Immature natural killer cell (primary cell): Measurements from ENCODE around the gene KIF16B. TPM values are rescaled to one million over a fixed set of nuclear protein-coding genes. Genes with fewer than 3 reads are reported as not detected.
"Not testable (repeated sequence)": the region's sequence is repeated elsewhere in the genome, so short reads cannot be mapped to it uniquely, and the experiment has no call there.

ENCODE experiments used
- DNase-seq, 3 donors: peaks; one replicate each; pipeline ENCODE4 v3.0.0; 2022; ENCODE audit warnings: mixed read lengths in 1 of 3
- H3K27ac Mint-ChIP-seq, 6 donors: one replicate each; pipeline ENCODE4 v1.8.0; 2020; ENCODE audit warnings: mixed read lengths in 6 of 6, mild to moderate bottlenecking in 5 of 6, inconsistent platforms in 4 of 6, moderate library complexity in 3 of 6
- H3K27me3 Mint-ChIP-seq, 3 donors: one replicate each; pipeline ENCODE4 v1.8.0; 2020 to 2021; ENCODE audit warnings: low read depth in 3 of 3, mild to moderate bottlenecking in 3 of 3, mixed read lengths in 3 of 3, moderate library complexity in 3 of 3, inconsistent platforms in 1 of 3
- H3K36me3 Mint-ChIP-seq, 3 donors: one replicate each; pipeline ENCODE4 v1.8.0; 2020; ENCODE audit warnings: mixed read lengths in 3 of 3, inconsistent platforms in 2 of 3, mild to moderate bottlenecking in 2 of 3
- H3K4me1 Mint-ChIP-seq, 2 donors: one replicate each; pipeline ENCODE4 v1.8.0; 2020; ENCODE audit warnings: inconsistent platforms in 2 of 2, mild to moderate bottlenecking in 2 of 2, mixed read lengths in 2 of 2, moderate library complexity in 1 of 2
- H3K4me3 Mint-ChIP-seq, 5 donors: one replicate each; pipeline ENCODE4 v1.8.0; 2020; ENCODE audit warnings: mild to moderate bottlenecking in 5 of 5, mixed read lengths in 5 of 5, inconsistent platforms in 3 of 5, moderate library complexity in 3 of 5
- H3K9me3 Mint-ChIP-seq, 6 donors: one replicate each; pipeline ENCODE4 v1.8.0; 2020; ENCODE audit warnings: mild to moderate bottlenecking in 6 of 6, mixed read lengths in 6 of 6, inconsistent platforms in 4 of 6, moderate library complexity in 3 of 6
- polyA plus RNA-seq, 3 donors: library from polyadenylated mRNA; unstranded; fragments of 300-500 nt; fragmentation: Illumina TruSeq; gene quantifications; one replicate each; pipeline ENCODE4 v1.2.3, GENCODE V29; 2021

The KIF16B gene
- polyA plus RNA-seq, 3 donors from 2014 or later, result 0.59 to 5.4 (median 1.1) TPM

DNA sequence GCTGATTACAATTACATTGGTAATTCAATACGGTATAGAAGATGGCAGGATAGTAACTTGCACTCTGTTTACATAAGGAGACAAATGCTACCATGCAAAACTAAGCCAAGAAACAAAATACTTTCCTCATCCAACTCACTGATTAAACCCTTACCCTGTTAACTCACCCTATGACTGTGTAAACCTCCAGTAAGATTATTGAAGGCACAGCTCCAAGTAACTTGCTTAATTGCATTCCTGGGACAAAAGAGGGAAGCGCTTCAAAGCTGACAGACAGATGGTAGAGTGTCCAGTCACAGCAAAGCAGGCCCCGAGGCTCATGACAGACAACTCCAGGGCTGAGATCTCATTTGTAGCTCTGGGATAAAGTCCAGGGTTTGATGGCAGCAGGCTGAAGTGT, 6.9 kb upstream of the KIF16B start:
- DNase-seq, result no peak
- peaks cover 0 to 4% (median 4%) of the 10 kb centered on the region in 3 donors for H3K27me3 Mint-ChIP-seq
- peaks cover 4 to 5% of the 10 kb centered on the region in 2 donors for H3K4me1 Mint-ChIP-seq
- H3K4me3 Mint-ChIP-seq, result no peak overlapping the region
- H3K9me3 Mint-ChIP-seq, result no peaks in the 10 kb centered on the region
- H3K36me3 Mint-ChIP-seq, result no peaks in the 10 kb centered on the region
- no peak overlapping the region for H3K27ac Mint-ChIP-seq

DNA sequence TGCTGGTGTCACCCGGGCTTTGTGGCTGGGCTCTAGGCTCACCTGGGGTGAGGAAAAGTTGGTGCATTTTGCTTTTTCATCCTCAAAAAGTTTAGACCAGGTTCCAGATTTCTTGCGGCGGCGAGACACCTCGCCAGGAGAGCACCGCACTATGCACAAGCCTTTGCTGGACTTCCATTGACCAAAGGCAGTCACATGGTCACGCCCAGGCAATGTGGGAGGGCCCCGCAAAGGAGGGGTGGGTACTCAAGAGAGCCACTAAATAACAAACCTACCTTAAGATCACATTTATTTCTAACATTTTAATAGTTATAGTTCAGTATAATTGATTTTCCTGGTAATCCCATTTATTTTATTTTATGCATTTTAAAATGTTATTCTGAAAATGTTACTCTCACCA, 3.0 kb upstream of the KIF16B start:
- no peaks in the 10 kb centered on the region for H3K9me3 Mint-ChIP-seq
- H3K4me1 Mint-ChIP-seq, result peaks cover 34 to 39% of the 10 kb centered on the region in 2 donors
- H3K27me3 Mint-ChIP-seq, result peaks cover 2 to 11% (median 7%) of the 10 kb centered on the region in 3 donors
- H3K27ac Mint-ChIP-seq, result no peak overlapping the region
- no peak for DNase-seq
- H3K4me3 Mint-ChIP-seq, result no peak overlapping the region
- no peaks in the 10 kb centered on the region for H3K36me3 Mint-ChIP-seq

DNA sequence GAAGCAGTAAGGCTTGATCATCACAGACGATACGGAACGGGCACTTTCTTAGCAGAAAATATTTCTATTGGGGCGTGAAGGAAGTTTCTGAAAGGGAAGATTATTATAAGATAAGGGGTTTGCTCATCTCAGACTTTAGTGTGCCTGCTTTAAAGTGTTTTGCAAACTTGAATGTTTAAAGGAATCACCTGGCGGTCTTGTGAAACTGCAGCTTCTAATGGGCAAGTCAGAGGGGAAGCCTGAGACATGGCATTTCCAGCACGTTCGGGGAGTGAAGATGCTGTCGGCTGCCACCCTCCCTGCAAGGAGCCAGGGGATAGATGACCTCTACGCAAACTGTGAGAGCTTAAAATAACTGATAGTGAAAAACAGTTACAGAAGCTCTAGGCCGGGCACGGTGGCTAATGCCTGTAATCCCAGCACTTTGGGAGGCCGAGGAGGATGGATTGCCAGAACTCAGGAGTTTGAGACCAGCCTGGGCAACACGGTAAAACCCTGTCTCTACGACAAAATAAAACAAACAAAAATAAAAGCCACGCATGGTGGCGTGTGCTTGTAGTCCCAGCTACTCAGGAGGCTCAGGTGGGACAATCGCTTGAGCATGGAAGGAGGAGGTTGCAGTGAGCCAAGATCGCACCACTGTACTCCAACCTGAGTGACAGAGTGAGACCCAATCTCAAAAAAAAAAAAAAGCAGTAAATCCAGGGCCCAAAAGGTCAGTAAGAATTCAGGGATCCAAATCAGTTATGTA, 2.3 kb upstream of the KIF16B start:
- peak overlapping the region; percentile 36 to 77 (median 66) for H3K27ac Mint-ChIP-seq
- no peak for DNase-seq
- peaks cover 2 to 11% (median 5%) of the 10 kb centered on the region in 3 donors for H3K27me3 Mint-ChIP-seq
- peaks cover 41 to 45% of the 10 kb centered on the region in 2 donors for H3K4me1 Mint-ChIP-seq
- peak overlapping the region; percentile 85 to 91 (median 91) for H3K4me3 Mint-ChIP-seq
- H3K36me3 Mint-ChIP-seq, result no peaks in the 10 kb centered on the region
- no peaks in the 10 kb centered on the region for H3K9me3 Mint-ChIP-seq

DNA sequence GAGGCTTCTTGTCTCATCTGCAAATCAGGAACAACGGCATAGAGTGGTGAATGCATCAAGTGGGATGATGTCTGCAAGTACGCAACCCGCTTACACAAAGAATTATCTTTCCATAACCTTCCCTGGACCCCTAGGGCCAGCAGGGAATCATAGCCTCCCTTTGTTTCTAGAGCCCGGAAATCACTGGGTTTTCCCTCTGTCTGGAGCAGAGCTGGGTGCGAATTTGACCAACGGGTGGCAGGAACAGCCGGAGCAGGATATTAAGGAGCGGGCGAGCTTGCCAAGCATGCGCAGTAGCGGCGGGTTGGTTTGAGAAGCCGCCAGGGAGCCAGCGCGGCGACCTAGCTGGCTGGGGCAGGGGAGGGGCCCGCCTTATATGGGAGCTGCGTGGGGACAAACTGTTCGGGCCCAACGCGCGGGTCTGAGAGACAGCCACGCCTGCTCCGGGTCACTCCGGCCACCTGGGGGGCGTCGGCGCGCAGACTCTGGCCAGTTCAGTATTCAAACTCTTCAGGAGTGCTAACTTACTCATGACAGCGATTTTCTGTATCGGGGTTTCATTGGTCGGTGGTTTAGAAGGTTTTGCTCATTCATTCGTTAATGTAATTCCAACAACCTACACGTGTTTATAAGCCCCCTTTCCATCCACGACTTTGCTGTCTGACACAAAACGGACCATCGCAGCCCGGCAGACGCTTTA, 1.6 kb upstream of the KIF16B start:
- Mint-ChIP-seq H3K36me3 (no peaks in the 10 kb centered on the region), H3K9me3 (no peaks in the 10 kb centered on the region), H3K27ac (peak overlapping the region; percentile 36 to 77 (median 66)), H3K4me1 (peaks cover 42 to 47% of the 10 kb centered on the region in 2 donors), H3K27me3 (peaks cover 2 to 9% (median 5%) of the 10 kb centered on the region in 3 donors), H3K4me3 (peak overlapping the region; percentile 85 to 91 (median 91))
- DNase-seq, result peak; percentile 67 to 72 (median 68)

DNA sequence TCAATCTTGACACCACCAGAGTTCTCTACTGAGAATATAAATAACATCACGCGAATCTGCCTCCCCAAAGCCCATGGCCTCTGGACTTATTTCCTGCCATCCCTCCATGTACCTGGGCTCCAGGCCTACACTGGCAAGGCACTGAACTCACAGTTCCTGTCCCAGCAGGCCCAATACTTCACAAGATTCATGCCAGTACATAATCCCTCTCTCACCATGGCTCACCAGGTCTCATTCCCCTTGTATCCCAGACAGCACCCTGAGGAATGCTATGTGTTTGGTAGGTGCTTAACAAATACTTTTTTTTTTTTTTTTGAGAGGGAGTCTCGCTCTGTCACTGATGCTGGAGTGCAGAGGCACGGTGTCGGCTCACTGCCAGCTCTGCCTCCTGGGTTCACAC, 1.9 kb downstream of the KIF16B start:
- H3K36me3 Mint-ChIP-seq, result no peaks in the 10 kb centered on the region
- peaks cover 2 to 7% (median 5%) of the 10 kb centered on the region in 3 donors for H3K27me3 Mint-ChIP-seq
- no peak overlapping the region for H3K4me3 Mint-ChIP-seq
- H3K27ac Mint-ChIP-seq, result no peak overlapping the region
- DNase-seq, result no peak
- peaks cover 42 to 47% of the 10 kb centered on the region in 2 donors for H3K4me1 Mint-ChIP-seq
- H3K9me3 Mint-ChIP-seq, result no peaks in the 10 kb centered on the region

DNA sequence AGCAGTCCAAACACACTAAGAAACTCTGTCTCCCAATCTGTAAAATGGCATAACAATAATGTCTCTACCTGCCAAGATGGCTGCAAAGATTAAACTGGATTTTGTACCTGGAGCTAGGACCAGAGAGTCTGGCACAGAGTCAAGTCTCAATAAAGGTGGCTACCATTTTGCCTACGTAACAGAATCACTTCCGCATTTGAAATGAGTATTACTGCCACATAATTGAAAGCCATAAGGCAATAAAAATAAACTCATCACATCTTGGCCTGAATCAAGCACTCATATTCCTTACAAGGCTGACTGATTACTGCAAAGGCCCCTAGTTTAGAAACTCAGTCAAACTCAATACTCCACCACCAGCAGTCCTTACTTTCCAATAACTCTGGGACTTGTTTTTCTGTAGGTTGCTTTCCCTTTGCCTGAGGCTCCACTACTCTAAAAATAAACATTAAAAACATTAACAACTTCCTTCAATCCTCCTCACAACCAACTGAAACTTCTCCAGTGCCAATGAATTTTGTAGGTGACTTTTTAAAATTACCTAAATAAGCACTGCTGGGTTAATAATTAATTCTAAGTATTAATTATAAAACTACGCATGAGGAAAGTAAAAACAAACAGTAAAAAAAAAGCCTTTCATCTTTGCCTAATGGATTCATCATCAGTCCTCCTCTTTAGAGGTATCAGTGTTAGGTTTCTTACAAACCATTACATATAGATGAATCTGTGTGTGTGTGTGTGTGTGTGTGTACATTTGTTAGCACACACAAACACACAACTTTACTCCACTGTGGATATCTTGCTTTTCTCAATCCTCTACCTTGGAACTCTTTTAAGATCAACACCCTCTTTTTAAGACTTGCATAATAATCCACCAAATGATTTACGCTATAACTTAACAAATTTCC, 3.7 kb downstream of the KIF16B start:
- no peaks in the 10 kb centered on the region for H3K9me3 Mint-ChIP-seq
- no peak overlapping the region for H3K27ac Mint-ChIP-seq
- peaks cover 35 to 36% of the 10 kb centered on the region in 2 donors for H3K4me1 Mint-ChIP-seq
- no peak overlapping the region for H3K4me3 Mint-ChIP-seq
- no peaks in the 10 kb centered on the region for H3K36me3 Mint-ChIP-seq
- DNase-seq, result no peak
- H3K27me3 Mint-ChIP-seq, result peaks cover 0 to 4% (median 3%) of the 10 kb centered on the region in 3 donors

DNA sequence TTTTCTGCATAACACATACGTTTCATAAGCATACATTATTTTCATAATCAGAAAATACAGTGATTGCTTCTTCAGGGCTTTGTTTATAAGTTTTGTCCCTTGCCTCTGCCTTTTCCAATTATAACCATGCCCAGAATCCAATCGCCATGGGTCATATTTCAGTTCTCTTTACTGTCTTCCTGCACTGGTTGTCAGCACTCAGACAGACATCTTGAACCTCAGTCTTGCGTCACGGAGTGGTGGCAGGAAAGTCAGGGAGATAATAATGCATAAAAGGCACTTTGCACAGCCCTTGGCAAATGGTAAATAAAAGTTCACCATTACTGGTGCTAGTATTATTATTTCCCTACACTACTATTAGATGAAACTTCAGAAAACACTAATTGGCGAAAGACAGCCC, 7.2 kb downstream of the KIF16B start:
- no peak overlapping the region for H3K4me3 Mint-ChIP-seq
- no peaks in the 10 kb centered on the region for H3K36me3 Mint-ChIP-seq
- H3K9me3 Mint-ChIP-seq, result no peaks in the 10 kb centered on the region
- H3K4me1 Mint-ChIP-seq, result peaks cover 11 to 13% of the 10 kb centered on the region in 2 donors
- DNase-seq, result no peak
- peaks cover 0 to 3% (median 0%) of the 10 kb centered on the region in 3 donors for H3K27me3 Mint-ChIP-seq
- no peak overlapping the region for H3K27ac Mint-ChIP-seq

DNA sequence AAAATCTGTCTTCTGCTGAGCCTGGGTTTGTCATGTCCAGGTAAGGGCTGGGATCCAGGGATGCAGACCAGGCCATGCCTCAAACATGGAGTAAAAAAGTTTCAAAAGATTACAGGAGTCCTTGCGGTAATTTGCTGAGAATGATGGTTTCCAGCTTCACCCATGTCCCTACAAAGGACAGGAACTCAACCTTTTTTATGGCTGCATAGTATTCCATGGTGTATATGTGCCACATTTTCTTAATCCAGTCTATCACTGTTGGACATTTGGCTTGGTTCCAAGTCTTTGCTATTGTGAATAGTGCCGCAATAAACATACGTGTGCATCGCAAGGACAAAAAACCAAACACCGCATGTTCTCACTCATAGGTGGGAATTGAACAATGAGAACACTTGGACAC, 9.2 kb downstream of the KIF16B start:
- H3K4me3 Mint-ChIP-seq, DNase-seq, H3K36me3 Mint-ChIP-seq: not testable (repeated sequence)

DNA sequence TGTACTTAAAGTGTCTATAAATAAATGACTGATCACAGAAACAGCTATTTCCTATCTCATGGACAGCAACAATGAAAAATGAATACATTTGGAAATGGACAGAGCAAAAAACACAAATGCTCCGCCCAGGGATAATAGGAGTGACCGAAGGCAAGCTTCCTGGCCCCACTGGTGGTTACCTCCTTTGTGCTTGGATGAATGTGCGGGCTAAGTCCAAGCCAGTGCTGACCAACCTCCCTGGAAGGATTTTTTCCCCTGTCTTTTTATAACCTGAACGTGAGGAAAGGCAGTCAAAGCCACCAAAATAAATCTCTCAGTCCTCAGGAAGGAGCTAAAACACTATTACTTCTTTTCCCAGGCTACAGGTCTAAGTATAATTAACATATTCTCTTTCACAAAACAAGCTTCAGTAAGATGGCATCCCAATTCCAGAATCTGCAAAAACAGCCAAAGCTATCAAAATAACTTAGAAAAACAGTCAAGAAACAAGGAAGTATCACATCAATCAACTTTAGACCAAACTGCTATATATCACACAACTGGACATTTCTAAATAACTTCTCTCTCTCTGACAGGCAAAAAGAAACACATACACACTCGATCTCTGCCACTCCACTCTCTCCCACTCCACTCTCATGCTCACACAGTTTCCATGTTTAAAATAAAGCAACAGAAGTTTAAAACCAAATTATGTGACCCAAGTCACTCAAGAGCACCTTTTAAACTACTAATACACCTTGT, 10.0 kb downstream of the KIF16B start:
- Mint-ChIP-seq H3K36me3 (peaks cover 0 to 4% (median 0%) of the 10 kb centered on the region in 3 donors), H3K27me3 (peaks cover 0 to 3% (median 0%) of the 10 kb centered on the region in 3 donors), H3K4me3 (no peak overlapping the region), H3K4me1 (peaks cover 6 to 8% of the 10 kb centered on the region in 2 donors), H3K27ac (no peak overlapping the region), H3K9me3 (no peaks in the 10 kb centered on the region)
- DNase-seq, result no peak

More for the DNA sequence above, 9.2 kb downstream of the KIF16B start:
- not testable (repeated sequence) for H3K4me1 Mint-ChIP-seq, H3K9me3 Mint-ChIP-seq, H3K27ac Mint-ChIP-seq, H3K27me3 Mint-ChIP-seq

DNA sequence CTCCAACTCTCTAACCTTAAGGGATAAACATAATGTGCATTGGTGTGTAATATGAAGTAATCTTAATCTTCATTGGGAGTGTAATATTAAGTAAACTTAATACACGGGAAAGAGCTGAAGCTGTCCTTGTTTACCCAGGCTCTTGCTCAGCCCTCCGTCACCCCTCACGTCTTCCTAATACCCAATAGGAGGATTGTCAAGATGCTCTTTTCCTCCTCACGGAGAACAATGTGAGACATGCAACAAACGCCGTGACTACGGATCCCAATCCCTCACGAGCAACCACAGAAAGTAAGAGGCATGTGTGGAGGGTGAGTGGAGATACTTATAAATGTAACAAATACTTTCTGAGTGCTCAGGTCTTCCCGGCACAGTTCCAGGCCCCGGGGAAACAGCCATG, 11.0 kb downstream of the KIF16B start:
- Mint-ChIP-seq H3K27me3 (peaks cover 0 to 3% (median 0%) of the 10 kb centered on the region in 3 donors), H3K4me3 (no peak overlapping the region), H3K9me3 (no peaks in the 10 kb centered on the region), H3K36me3 (peaks cover 0 to 4% (median 0%) of the 10 kb centered on the region in 3 donors), H3K4me1 (peaks cover 6 to 8% of the 10 kb centered on the region in 2 donors), H3K27ac (no peak overlapping the region)
- no peak for DNase-seq

DNA sequence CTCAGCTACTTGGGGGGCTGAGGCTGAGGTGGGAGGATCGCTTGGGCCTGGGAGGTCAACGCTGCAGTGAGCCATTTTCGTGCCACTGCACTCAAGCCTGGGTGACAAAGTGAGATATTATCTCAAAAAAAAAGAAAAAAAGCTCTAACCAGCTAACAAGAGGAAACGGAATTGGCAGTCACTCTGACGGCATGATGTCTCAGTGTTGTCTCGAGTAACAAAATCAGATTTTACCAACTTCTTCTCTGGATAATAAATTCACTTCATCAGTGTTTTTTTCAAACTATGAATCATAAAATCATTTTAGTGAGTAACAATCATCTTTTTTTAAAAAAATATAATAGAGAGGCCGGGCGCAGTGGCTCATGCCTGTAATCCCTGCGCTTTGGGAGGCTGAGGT, 12.6 kb downstream of the KIF16B start:
- Mint-ChIP-seq H3K27ac (peak overlapping the region in 1 of 6 donors; percentile 47), H3K4me3 (peak overlapping the region in 1 of 5 donors; percentile 5)
- no peak for DNase-seq

DNA sequence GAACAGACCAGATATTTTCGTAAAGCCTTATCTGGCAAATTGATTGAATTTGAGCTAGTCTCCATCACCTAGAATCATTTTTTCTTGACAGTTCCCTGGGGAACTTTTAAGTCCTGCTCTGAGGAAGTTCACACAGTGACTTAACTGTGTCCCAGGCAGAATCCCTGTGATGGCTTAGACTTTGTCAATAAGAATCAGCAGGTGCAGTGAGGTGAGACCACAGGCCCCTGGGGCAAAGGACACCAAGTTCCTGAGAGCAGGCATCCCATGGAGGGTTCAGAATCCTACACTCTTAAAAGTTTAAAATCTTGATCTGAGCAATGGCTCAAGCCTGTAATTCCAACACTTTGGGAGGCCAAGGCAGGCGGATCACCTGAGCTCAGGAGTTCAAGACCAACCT, 13.0 kb downstream of the KIF16B start:
- DNase-seq, result no peak
- no peak overlapping the region for H3K4me3 Mint-ChIP-seq
- H3K27me3 Mint-ChIP-seq, result peaks cover 0 to 5% (median 0%) of the 10 kb centered on the region in 3 donors
- peaks cover 6 to 8% of the 10 kb centered on the region in 2 donors for H3K4me1 Mint-ChIP-seq
- no peaks in the 10 kb centered on the region for H3K9me3 Mint-ChIP-seq
- H3K36me3 Mint-ChIP-seq, result peaks cover 0 to 4% (median 0%) of the 10 kb centered on the region in 3 donors
- H3K27ac Mint-ChIP-seq, result peak overlapping the region in 1 of 6 donors; percentile 47

More for the DNA sequence above, 12.6 kb downstream of the KIF16B start:
- peaks cover 6 to 11% of the 10 kb centered on the region in 2 donors for H3K4me1 Mint-ChIP-seq
- H3K27me3 Mint-ChIP-seq, result peaks cover 0 to 5% (median 0%) of the 10 kb centered on the region in 3 donors
- peaks cover 0 to 4% (median 0%) of the 10 kb centered on the region in 3 donors for H3K36me3 Mint-ChIP-seq
- H3K9me3 Mint-ChIP-seq, result no peaks in the 10 kb centered on the region

DNA sequence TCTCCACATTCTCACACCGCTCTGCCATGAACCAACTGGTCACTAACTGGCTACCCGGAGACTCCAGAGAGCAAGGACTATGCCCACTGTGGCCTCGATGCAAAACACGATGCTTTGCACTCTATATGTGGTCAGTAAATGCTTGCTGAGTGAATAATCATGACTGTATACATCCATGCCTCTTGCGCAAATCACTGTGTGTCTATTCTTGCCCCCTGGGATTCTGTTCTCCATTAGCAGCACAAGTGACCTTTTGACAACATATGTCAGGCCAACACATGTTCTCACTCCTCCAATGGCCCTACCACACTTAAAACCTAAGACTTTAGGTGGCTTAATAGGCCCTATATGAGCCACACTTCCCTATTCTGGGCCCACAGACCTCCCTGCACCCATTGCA, 16.9 kb downstream of the KIF16B start:
- no peak overlapping the region for H3K4me3 Mint-ChIP-seq
- peaks cover 2 to 15% of the 10 kb centered on the region in 2 donors for H3K4me1 Mint-ChIP-seq
- peaks cover 0 to 5% (median 0%) of the 10 kb centered on the region in 6 donors for H3K9me3 Mint-ChIP-seq
- H3K36me3 Mint-ChIP-seq, result peaks cover 0 to 9% (median 0%) of the 10 kb centered on the region in 3 donors
- peaks cover 0 to 2% (median 2%) of the 10 kb centered on the region in 3 donors for H3K27me3 Mint-ChIP-seq
- H3K27ac Mint-ChIP-seq, result no peak overlapping the region
- no peak for DNase-seq
